ENCODE measurements around the gene CDY2B.
"Not testable (repeated sequence)": the region's sequence is repeated elsewhere in the genome, so short reads cannot be mapped to it uniquely, and the experiment has no call there.

CDY2B gene, protein sequence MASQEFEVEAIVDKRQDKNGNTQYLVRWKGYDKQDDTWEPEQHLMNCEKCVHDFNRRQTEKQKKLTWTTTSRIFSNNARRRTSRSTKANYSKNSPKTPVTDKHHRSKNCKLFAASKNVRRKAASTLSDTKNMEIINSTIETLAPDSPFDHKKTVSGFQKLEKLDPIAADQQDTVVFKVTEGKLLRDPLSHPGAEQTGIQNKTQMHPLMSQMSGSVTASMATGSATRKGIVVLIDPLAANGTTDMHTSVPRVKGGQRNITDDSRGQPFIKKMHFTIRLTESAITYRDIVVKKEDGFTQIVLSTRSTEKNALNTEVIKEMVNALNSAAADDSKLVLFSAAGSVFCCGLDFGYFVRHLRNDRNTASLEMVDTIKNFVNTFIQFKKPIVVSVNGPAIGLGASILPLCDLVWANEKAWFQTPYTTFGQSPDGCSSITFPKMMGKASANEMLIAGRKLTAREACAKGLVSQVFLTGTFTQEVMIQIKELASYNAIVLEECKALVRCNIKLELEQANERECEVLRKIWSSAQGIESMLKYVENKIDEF

DNA sequence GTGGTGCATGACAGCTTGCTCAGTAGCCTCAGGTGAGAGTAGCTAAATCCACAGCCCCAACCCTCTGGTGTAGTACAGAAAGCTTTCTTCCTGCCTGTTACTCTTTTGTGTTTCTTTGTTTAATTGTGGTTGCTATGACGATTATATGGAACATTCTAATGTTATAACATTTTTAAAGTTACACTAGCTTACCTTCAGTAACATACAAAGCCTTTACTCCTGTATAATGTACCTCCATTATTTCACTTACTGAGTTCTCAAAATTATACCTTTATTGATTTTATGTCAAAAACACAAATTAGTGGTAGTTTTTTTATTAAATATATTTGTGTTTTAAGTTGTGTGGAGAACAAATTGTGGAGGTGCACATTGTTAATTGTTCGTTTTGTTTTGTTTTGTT is at the start of gene CDY2B:
Gene CDY2B, minus strand, starts transcription at position 101 of the 400 bp plus-strand sequence. CDS start 328 bp downstream, outside the sequence.
- not testable (repeated sequence) for DNase-seq

- DNase-seq, result not testable (repeated sequence)
Observed at GRCh38 chrY:17908009-17908408, 28.0 kb upstream of the CDY2B start.

GRCh38 chrY:17907351-17907750 is 27.3 kb upstream of the CDY2B start:
- DNase-seq, result not testable (repeated sequence)

DNA sequence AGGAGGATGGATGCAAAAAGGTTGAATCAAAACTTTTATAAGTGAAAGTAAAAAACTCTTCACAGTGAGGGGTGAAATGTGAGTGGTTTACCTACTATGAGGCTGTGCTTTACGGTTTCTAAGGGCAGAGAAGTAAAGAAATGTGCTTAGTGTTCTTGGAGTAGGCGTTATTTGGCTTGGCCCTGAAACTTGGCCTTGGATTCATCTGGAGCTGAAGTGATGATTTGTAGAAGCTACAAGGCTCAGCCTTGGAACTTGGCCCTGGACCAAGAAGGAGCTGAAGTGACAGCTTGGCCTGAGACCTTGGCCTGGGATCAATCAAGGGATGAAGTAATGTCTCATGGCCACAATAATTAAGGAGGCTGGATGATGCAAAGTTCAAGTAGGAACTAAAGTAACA is 1.7 kb upstream of the CDY2B start:
- not testable (repeated sequence) for DNase-seq

- not testable (repeated sequence) for DNase-seq
Observed at GRCh38 chrY:17876767-17877166, 3.3 kb downstream of the CDY2B start.

DNA sequence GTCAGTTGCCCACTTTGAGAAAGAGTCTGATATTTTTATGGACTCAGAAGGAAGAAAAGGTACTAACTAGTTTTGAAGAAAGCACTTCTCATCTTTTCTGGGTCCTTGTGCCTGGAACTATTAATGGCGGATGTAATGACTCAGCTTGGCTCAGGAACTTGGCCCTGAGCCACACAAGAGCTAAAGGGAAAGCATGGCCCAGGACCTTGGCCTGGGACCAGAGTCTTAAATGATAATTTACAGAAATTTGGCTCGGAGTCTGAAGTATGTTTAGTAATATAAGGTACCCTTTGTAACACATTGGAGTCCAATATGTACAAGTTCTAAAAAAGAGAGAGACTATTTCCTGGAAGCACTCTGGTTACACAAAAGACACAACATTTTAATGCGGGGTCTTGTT is 4.6 kb downstream of the CDY2B start:
- not testable (repeated sequence) for DNase-seq

DNA sequence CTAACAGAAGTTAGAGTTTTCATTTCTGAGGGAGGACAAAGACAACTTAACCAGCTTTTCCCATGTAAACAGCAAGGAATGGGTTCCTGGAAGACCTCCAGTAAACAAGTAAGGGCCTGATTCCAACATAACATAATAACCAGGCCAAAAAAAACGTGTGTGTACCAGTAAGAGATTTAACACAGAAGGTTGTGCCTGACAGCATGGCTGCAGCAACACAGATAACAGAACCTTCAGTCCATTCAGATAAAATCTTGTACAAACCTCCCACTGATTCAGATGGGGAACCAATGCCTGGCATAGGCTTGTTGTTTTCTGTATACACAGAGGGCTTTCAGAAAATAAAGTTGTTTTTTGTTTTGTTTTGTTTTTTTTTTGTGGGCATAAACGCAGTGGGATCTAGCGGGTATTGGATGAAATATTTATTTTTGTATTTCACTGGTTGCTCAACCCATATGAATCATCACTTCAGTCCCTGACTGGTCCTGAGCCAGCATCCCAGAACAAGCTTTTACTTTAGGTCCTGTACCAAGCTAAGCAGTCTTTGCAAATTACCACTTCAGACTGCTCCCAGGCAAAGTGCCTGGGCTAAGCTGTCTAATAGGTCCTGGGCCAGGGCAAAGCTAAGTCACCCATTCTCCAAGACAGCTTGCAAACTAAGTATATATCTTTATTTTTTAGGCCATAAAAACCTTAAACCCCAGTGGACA is 8.7 kb downstream of the CDY2B start:
- not testable (repeated sequence) for DNase-seq

- DNase-seq, result not testable (repeated sequence)
Observed at GRCh38 chrY:17870737-17871136, 9.3 kb downstream of the CDY2B start.

GRCh38 chrY:17867850-17868249 is 12.2 kb downstream of the CDY2B start:
- DNase-seq, result not testable (repeated sequence)

DNA sequence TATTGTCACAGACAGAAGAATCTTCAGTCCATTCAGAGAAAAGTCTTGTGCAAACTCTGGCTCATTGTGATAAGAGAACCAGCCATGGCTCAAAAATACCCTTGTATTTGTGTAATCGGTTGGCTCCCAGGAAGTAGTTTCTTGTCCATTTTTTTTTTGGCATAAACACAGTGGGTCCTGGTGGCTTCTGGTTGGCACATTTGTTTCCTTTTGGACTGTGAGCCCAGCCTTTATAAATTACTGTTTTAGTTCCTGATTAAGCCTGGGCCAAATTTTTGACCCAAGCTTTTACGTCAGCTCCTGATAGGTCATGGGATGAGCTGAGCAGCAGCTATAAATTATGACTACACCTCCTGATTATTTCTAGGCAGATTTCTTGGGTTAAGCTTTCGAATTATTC is 19.4 kb downstream of the CDY2B start:
- DNase-seq, result not testable (repeated sequence)

GRCh38 chrY:17856963-17857848 is 22.8 kb downstream of the CDY2B start:
- DNase-seq, result not testable (repeated sequence)

- not testable (repeated sequence) for DNase-seq
Observed at GRCh38 chrY:17856508-17856907, 23.5 kb downstream of the CDY2B start.

- not testable (repeated sequence) for DNase-seq
Observed at GRCh38 chrY:17849131-17849530, 30.9 kb downstream of the CDY2B start.

DNA sequence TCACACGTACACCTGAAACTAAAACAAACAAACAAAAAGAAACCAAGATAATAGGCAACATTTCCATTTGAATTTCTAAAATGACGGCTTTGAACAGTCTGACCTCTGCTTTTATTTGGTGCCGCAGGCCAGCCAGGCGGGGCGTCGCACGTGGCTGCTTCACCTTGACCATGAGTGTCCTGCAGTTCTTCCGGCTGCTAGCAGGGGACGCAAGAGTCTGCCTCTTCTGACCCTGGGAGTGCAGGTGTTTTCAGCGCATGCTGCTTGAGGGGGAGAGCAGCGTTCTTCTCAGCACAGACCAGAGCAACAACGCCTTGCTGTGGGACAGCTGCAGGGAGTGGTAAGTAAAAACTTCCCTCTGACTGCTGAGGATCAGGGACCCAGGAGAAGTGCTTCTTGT is 47.9 kb downstream of the CDY2B start:
- not testable (repeated sequence) for DNase-seq
